K562 (cell line): ENCODE measurements around the gene GALNT18. TPM values are rescaled to one million over a fixed set of nuclear protein-coding genes. Genes with fewer than 3 reads are reported as not detected.

ENCODE experiments used
- ATAC-seq: fragments of 200-7000 bp; cut with Tn5 transposase; 3 replicates; pipeline ENCODE4 v1.9.1; 2020; ENCODE audit warnings: moderate library complexity
- BruUV-seq: library from RNA; stranded (reverse); fragments of 400-500 nt; replicated peaks from 2 replicates; lab custom pipeline; 2021; lab: Mats Ljungman, UMichigan
- CTCF ChIA-PET: fragments of 300-600 bp; formaldehyde crosslinking; extraction: SDS; loops from one replicate; lab custom pipeline; 2021; ENCODE audit warnings: low intra/inter-chr PET ratio; lab: Yijun Ruan, JAX
- POLR2A ChIA-PET: fragments of 300-600, 350-650 bp; sonication (Branson Sonifier 250); formaldehyde crosslinking; extraction: SDS; loops from one replicate; lab custom pipeline; 2021; ENCODE audit warnings: antibody characterized with exemption, inconsistent platforms; lab: Yijun Ruan, JAX
- DNase-seq, 4 experiments: peaks; one replicate each; pipeline versions ENCODE4 v3.0.0 to v3.0.0-alpha.2; 2011 to 2018; ENCODE audit warnings: low spot score in 3 of 4, mixed read lengths in 3 of 4; ENCODE audit errors: extremely low read depth in 1 of 4
- FAIRE-seq: peaks from 2 replicates; lab custom pipeline; 2011; peaks lifted over from hg19 to GRCh38; lab: Jason Lieb, UNC
- H2AFZ ChIP-seq: 2 replicates; pipeline ENCODE4 v1.6.0; 2011; ENCODE audit warnings: low read depth, low read length, control low read depth, inconsistent platforms
- H3K27ac ChIP-seq: fragments of 200-600 bp; 3 replicates; pipeline ENCODE4 v1.8.0; 2011; ENCODE audit warnings: low read depth, mild to moderate bottlenecking, control low read depth, inconsistent platforms, low read length, moderate library complexity, mixed read lengths; ENCODE audit errors: extremely low read depth
- H3K27me3 ChIP-seq, 2 experiments: fragments of 300-600 bp in 1 of 2; 2 replicates in 1 of 2; 3 replicates in 1 of 2; pipeline versions ENCODE4 v1.6.0 to v1.8.0; 2011; ENCODE audit warnings: inconsistent platforms in 2 of 2, low read length in 2 of 2, mild to moderate bottlenecking in 1 of 2, mixed read lengths in 1 of 2, moderate library complexity in 1 of 2; ENCODE audit not compliant: control insufficient read depth in 2 of 2, insufficient read depth in 2 of 2
- H3K36me3 ChIP-seq: fragments of 300-600 bp; 3 replicates; pipeline ENCODE4 v1.8.0; 2011; ENCODE audit warnings: mild to moderate bottlenecking, low read length, inconsistent platforms; ENCODE audit not compliant: control insufficient read depth, insufficient read depth
- H3K4me1 ChIP-seq, 2 experiments: fragments of 200-600 bp in 1 of 2; replicated peaks in 1 of 2; 2 replicates in 1 of 2; 3 replicates in 1 of 2; pipeline versions ENCODE4 v1.5.1 to v1.8.0; 2011; ENCODE audit warnings: inconsistent platforms in 2 of 2, low read length in 2 of 2, mild to moderate bottlenecking in 1 of 2, mixed read lengths in 1 of 2, moderate library complexity in 1 of 2; ENCODE audit not compliant: control insufficient read depth in 2 of 2, insufficient read depth in 2 of 2
- H3K4me2 ChIP-seq: 2 replicates; pipeline ENCODE4 v1.6.1; 2011; ENCODE audit warnings: low read length, control low read depth, inconsistent platforms, mixed read lengths; ENCODE audit not compliant: insufficient read depth
- H3K4me3 ChIP-seq: fragments of 200-600 bp; sonication (generic), shearing (Covaris generic); 2 replicates; pipeline ENCODE4 v1.5.1; 2016; ENCODE audit warnings: control low read depth, inconsistent platforms
- H3K79me2 ChIP-seq: fragments of 200-600 bp; 3 replicates; pipeline ENCODE4 v1.8.0; 2011; ENCODE audit warnings: low read length, inconsistent platforms; ENCODE audit not compliant: control insufficient read depth, insufficient read depth
- H3K9ac ChIP-seq, 2 experiments: 2 replicates each; pipeline versions ENCODE4 v1.6.0 to v1.6.1; 2011; ENCODE audit warnings: low read depth in 2 of 2, low read length in 2 of 2, control low read depth in 1 of 2, inconsistent platforms in 1 of 2, mild to moderate bottlenecking in 1 of 2, mixed read lengths in 1 of 2; ENCODE audit not compliant: insufficient read depth in 1 of 2
- H3K9me1 ChIP-seq: one replicate; pipeline ENCODE4 v1.6.0; 2011; ENCODE audit warnings: inconsistent platforms, mild to moderate bottlenecking, low read length, moderate library complexity; ENCODE audit not compliant: control insufficient read depth, insufficient read depth
- H3K9me3 ChIP-seq: replicated peaks from 2 replicates; pipeline ENCODE4 v1.5.1; 2011; ENCODE audit warnings: low read depth, low read length, inconsistent platforms; ENCODE audit not compliant: control insufficient read depth, insufficient read depth
- H4K20me1 ChIP-seq: replicated peaks from 2 replicates; pipeline ENCODE4 v1.6.1; 2011; ENCODE audit warnings: low read length, inconsistent platforms, mixed read lengths; ENCODE audit not compliant: control insufficient read depth, insufficient read depth
- CBX5 ChIP-seq: IDR thresholded peaks from 2 replicates; pipeline ENCODE4 v1.6.1; 2014; ENCODE audit warnings: low read depth, borderline replicate concordance
- EGR1 ChIP-seq: fragments of 450-650 bp; conservative IDR thresholded peaks from 2 replicates; pipeline ENCODE4 v1.6.1; 2017; ENCODE audit warnings: mild to moderate bottlenecking
- FOXA3 ChIP-seq, 2 experiments: fragments of 450-650 bp in 1 of 2; sonication (generic) in 1 of 2; formaldehyde crosslinking; IDR thresholded peaks in 1 of 2; conservative IDR thresholded peaks in 1 of 2; 2 replicates each; pipeline versions ENCODE4 v1.4.0 to v1.8.0; 2020 to 2022; ENCODE audit warnings: mild to moderate bottlenecking in 2 of 2, missing genetic modification reagents in 1 of 2
- JUND ChIP-seq, 2 experiments: IDR thresholded peaks; 2 replicates in 1 of 2; 3 replicates in 1 of 2; pipeline ENCODE4 v1.6.1; 2011; ENCODE audit warnings: borderline replicate concordance in 2 of 2, low read depth in 2 of 2, low read length in 2 of 2, improper control_type of control experiment in 1 of 2, missing biosample characterization in 1 of 2, missing genetic modification characterization in 1 of 2, missing genetic modification reagents in 1 of 2
- MCM2 ChIP-seq: fragments of 450-650 bp; IDR thresholded peaks from 2 replicates; pipeline ENCODE4 v1.6.1; 2017; ENCODE audit warnings: low read depth, mild to moderate bottlenecking
- MECOM ChIP-seq: fragments of 250-450 bp; sonication (Bioruptor Pico); IDR thresholded peaks from 2 replicates; pipeline ENCODE4 v1.8.0; 2022; ENCODE audit warnings: inconsistent platforms
- NFRKB ChIP-seq: fragments of 450-650 bp; IDR thresholded peaks from 2 replicates; pipeline ENCODE4 v1.6.1; 2016; ENCODE audit warnings: low read depth
- NR2F6 ChIP-seq: fragments of 450-650 bp; formaldehyde crosslinking; IDR thresholded peaks from 2 replicates; pipeline ENCODE4 v1.4.0; 2020; ENCODE audit warnings: mild to moderate bottlenecking
- TGIF2 ChIP-seq: sonication (generic); formaldehyde crosslinking; IDR thresholded peaks from 2 replicates; pipeline ENCODE4 v1.8.1; 2022; ENCODE audit warnings: mild to moderate bottlenecking, missing genetic modification reagents, moderate library complexity
- TRIM24 ChIP-seq, 2 experiments: fragments of 450-650 bp; IDR thresholded peaks; 2 replicates each; pipeline ENCODE4 v1.6.1; 2016
- ZNF239 ChIP-seq: fragments of 250-450 bp; sonication (Bioruptor Pico); IDR thresholded peaks from 2 replicates; pipeline ENCODE4 v1.4.0; 2020; ENCODE audit warnings: mild to moderate bottlenecking
- WGBS: fragments of 100-300 bp; shearing (Covaris generic); methylation state at CpG from one replicate; pipeline ENCODE4 v1.1.6; 2016; ENCODE audit warnings: low coverage, mixed read lengths; ENCODE audit not compliant: insufficient coverage; ENCODE audit errors: missing lambda C conversion rate; 5-methylcytosine and 5-hydroxymethylcytosine counted together
- in situ Hi-C: fragments of 300-500 bp; cut with MboI; formaldehyde crosslinking; loops from 4 replicates; pipeline ENCODE4 v1.15.0; 2018; ENCODE audit warnings: inconsistent platforms, mixed read lengths
- intact Hi-C: fragments of 100-400 bp; cut with micrococcal nuclease; formaldehyde crosslinking; loops from 2 replicates; pipeline ENCODE4 v1.14.2; 2022
- polyA plus RNA-seq, 8 experiments: library from polyadenylated mRNA; depleted of rRNA in 4 of 8; stranded (reverse) in 5 of 8; unstranded in 3 of 8; fragments of >200 nt; fragmentation: Nextera tagmentation in 2 of 8; fragmentation: Illumina TruSeq in 1 of 8; extraction: Ambion mirVana in 2 of 8; extraction: Trizol in 1 of 8; gene quantifications; 2 replicates each; pipeline versions ENCODE4 v1.2.1 to v1.2.3, GENCODE V29; 2011 to 2014; ENCODE audit warnings: inconsistent platforms in 1 of 8, missing spikeins in 1 of 8
- total RNA-seq, 7 experiments: library from RNA; depleted of rRNA in 6 of 7; stranded (reverse); fragments of >200 nt in 6 of 7; fragmentation: Illumina TruSeq in 2 of 7; extraction: Trizol in 2 of 7; gene quantifications; 2 replicates each; pipeline versions ENCODE4 v1.2.1 to v1.2.3, GENCODE V29; 2011 to 2021; ENCODE audit warnings: low replicate concordance in 1 of 7
- TF ChIP-seq, protein P1 (sequence below): fragments of 450-650 bp; IDR thresholded peaks from 2 replicates; pipeline ENCODE4 v1.7.1; 2018; ENCODE audit warnings: mild to moderate bottlenecking, low read depth; ENCODE audit not compliant: partially characterized antibody

The GALNT18 gene
- total and polyA plus RNA-seq, 9 of the 15 experiments (the other 6 are each of a cell fraction or from before 2014, with no cell fraction given): not detected

DNA sequence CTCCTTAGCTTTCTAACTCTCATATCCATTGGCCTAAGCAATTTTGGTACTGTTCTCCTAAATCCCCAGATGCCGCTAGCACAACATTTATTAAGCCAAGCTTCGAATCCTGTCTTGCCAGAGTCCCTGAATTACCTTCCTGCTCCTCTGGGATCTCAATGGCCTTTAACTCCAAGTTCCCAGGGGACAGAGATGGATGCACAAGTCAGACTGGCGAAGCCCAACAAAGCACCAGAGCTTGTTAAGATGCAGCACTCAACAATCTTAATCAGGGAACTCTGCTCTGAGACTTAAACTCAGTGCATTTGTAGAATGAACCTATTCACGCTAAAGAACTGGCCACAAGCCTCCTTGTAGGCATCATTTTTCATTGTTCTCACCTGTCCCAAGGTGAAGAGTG, 9.4 kb downstream of the GALNT18 start:
- H3K9me3 ChIP-seq: no peaks in the 10 kb centered on the region
- DNase-seq (no peak), ATAC-seq (no peak), FAIRE-seq (no peak)
- H2AFZ ChIP-seq: no peak overlapping the region
- CTCF ChIA-PET: no interaction called here
- in situ Hi-C loops (no loop called here), intact Hi-C loops (no loop called here)
- no peaks in the 10 kb centered on the region for H3K36me3 ChIP-seq
- H3K79me2 ChIP-seq: no peaks in the 10 kb centered on the region
- H3K4me1 ChIP-seq: no peaks in the 10 kb centered on the region
- no peak overlapping the region for H3K27ac ChIP-seq
- no peak overlapping the region for H3K4me3 ChIP-seq
- H3K4me2 ChIP-seq: no peak overlapping the region
- no peaks in the 10 kb centered on the region for H3K9me1 ChIP-seq
- H4K20me1 ChIP-seq: peaks cover 4% of the 10 kb centered on the region; the same call in 1 of the 2 replicates
- H3K9ac ChIP-seq: no peak overlapping the region
- POLR2A ChIA-PET: no interaction called here
- 1% methylated on average over 4 of the region's 4 CpGs for WGBS
- H3K27me3 ChIP-seq: peaks cover 0 to 23% of the 10 kb centered on the region in 2 experiments; a peak in 4 of 5 replicates
- BruUV-seq: no TSS peak
- TF ChIP-seq CBX5: no peak
- TF ChIP-seq NFRKB: no peak
- TF ChIP-seq TGIF2: no peak
- TF ChIP-seq JUND (IDR thresholded peaks at IDR 0.05; ENCODE audit: borderline replicate concordance, low read depth, low read length): no peak
- TF ChIP-seq JUND (tag; IDR thresholded peaks at IDR 0.05; ENCODE audit: borderline replicate concordance, low read depth, low read length): no peak
- no peak for TF ChIP-seq EGR1
- TF ChIP-seq NR2F6 (CRISPR knock-in tag): no peak
- TF ChIP-seq MCM2: no peak
- TF ChIP-seq FOXA3 (CRISPR knock-in tag; conservative IDR thresholded peaks at IDR 0.05 in 1 of 2, IDR thresholded peaks at IDR 0.05 in 1 of 2): no peak
- no peak for TF ChIP-seq ZNF239
- no peak for TF ChIP-seq TRIM24 (IDR thresholded peaks at IDR 0.05)
- TF ChIP-seq, protein P1, sequence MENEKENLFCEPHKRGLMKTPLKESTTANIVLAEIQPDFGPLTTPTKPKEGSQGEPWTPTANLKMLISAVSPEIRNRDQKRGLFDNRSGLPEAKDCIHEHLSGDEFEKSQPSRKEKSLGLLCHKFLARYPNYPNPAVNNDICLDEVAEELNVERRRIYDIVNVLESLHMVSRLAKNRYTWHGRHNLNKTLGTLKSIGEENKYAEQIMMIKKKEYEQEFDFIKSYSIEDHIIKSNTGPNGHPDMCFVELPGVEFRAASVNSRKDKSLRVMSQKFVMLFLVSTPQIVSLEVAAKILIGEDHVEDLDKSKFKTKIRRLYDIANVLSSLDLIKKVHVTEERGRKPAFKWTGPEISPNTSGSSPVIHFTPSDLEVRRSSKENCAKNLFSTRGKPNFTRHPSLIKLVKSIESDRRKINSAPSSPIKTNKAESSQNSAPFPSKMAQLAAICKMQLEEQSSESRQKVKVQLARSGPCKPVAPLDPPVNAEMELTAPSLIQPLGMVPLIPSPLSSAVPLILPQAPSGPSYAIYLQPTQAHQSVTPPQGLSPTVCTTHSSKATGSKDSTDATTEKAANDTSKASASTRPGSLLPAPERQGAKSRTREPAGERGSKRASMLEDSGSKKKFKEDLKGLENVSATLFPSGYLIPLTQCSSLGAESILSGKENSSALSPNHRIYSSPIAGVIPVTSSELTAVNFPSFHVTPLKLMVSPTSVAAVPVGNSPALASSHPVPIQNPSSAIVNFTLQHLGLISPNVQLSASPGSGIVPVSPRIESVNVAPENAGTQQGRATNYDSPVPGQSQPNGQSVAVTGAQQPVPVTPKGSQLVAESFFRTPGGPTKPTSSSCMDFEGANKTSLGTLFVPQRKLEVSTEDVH: no peak
- TF ChIP-seq MECOM (CRISPR knock-in tag): no peak
